ENCODE measurements around the gene MOGAT1. TPM values are rescaled to one million over a fixed set of nuclear protein-coding genes. Genes with fewer than 3 reads are reported as not detected.

Gene MOGAT1
- total and polyA plus RNA-seq, 2 experiments from 2014 or later, result not detected

DNA sequence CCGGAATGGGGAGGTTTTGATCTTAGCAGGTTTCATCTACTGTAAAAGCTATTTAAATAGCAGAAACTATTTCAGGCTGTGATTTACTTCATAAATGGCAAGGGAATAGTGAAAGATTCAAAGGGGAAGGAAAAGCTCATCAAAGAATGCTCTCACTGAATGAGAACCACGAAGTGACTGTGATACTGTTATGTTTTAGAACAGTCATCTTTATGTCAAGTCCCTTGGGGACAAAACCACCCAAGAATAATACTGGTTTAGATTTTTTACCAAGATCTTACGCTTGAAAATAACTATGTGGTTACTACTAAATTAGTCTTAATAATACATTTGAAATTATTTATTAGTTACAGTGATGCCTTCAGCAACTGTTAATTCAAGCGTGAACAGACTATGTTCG, 43.7 kb upstream of the MOGAT1 start:
- TF ChIP-seq EZH2 (IDR thresholded peaks at IDR 0.05; ENCODE audit: insufficient read depth, poor library complexity, severe bottlenecking), result no peak
- TF ChIP-seq EZH2phosphoT487 (IDR thresholded peaks at IDR 0.05; ENCODE audit: insufficient read depth, low read depth), result no peak
- Histone ChIP-seq H3K9me2 (ENCODE audit: insufficient read depth) (no peaks in the 10 kb centered on the region), H3K4me2 (ENCODE audit: unreplicated experiment) (no peak overlapping the region), H3K9ac (no peak overlapping the region), H3K79me2 (ENCODE audit: insufficient read depth) (no peaks in the 10 kb centered on the region), H3F3A (ENCODE audit: insufficient read depth) (no peaks in the 10 kb centered on the region), H2AFZ (no peak overlapping the region), H3K9me3 (ENCODE audit: low read depth) (no peaks in the 10 kb centered on the region), H3K27ac (no peak overlapping the region), H3K27me3 (replicated peaks; ENCODE audit: insufficient read depth) (no peaks in the 10 kb centered on the region), H4K20me1 (ENCODE audit: insufficient read depth) (no peaks in the 10 kb centered on the region), H3K4me1 (ENCODE audit: insufficient read depth) (no peaks in the 10 kb centered on the region), H3K36me3 (ENCODE audit: low read depth) (peaks cover 82% of the 10 kb centered on the region), H3K4me3 (no peak overlapping the region)
- 94% methylated on average over 5 of the region's 5 CpGs for WGBS, 2 experiments (ENCODE audit: low coverage in 1 of 2, low lambda C conversion rate in 2 of 2, missing lambda C conversion rate in 2 of 2)
- in situ Hi-C loops (cut with MboI), result no loop called here
- no peak for DNase-seq

- H3K4me2 ChIP-seq (ENCODE audit: unreplicated experiment), result no peak overlapping the region
- no peak for TF ChIP-seq EZH2phosphoT487 (IDR thresholded peaks at IDR 0.05; ENCODE audit: insufficient read depth, low read depth)
- no peak for TF ChIP-seq EZH2 (IDR thresholded peaks at IDR 0.05; ENCODE audit: insufficient read depth, poor library complexity, severe bottlenecking)
- no peaks in the 10 kb centered on the region for H3K4me1 ChIP-seq (ENCODE audit: insufficient read depth)
- H4K20me1 ChIP-seq (ENCODE audit: insufficient read depth), result no peaks in the 10 kb centered on the region
- in situ Hi-C loops (cut with MboI), result no loop called here
- no peaks in the 10 kb centered on the region for H3F3A ChIP-seq (ENCODE audit: insufficient read depth)
- H3K27ac ChIP-seq, result no peak overlapping the region
- DNase-seq, result no peak
- peaks cover 10% of the 10 kb centered on the region; the same call in 1 of the 2 replicates for H3K79me2 ChIP-seq (ENCODE audit: insufficient read depth)
- WGBS, 2 experiments (ENCODE audit: low coverage in 1 of 2, low lambda C conversion rate in 2 of 2, missing lambda C conversion rate in 2 of 2), result 100% methylated on average over 1 of the region's 1 CpG
- peaks cover 81% of the 10 kb centered on the region for H3K36me3 ChIP-seq (ENCODE audit: low read depth)
- H3K9ac ChIP-seq, result no peak overlapping the region
- H3K4me3 ChIP-seq, result no peak overlapping the region
- no peaks in the 10 kb centered on the region for H3K27me3 ChIP-seq (replicated peaks; ENCODE audit: insufficient read depth)
- H3K9me2 ChIP-seq (ENCODE audit: insufficient read depth), result no peaks in the 10 kb centered on the region
- H3K9me3 ChIP-seq (ENCODE audit: low read depth), result no peaks in the 10 kb centered on the region
- no peak overlapping the region for H2AFZ ChIP-seq
Observed at GRCh38 chr2:222635295-222635694, 36.2 kb upstream of the MOGAT1 start.

GRCh38 chr2:222637067-222637466, 34.4 kb upstream of the MOGAT1 start:
- H3K79me2 ChIP-seq (ENCODE audit: insufficient read depth), result peaks cover 10% of the 10 kb centered on the region; the same call in 1 of the 2 replicates
- H3K27ac ChIP-seq, result no peak overlapping the region
- peaks cover 63% of the 10 kb centered on the region for H3K36me3 ChIP-seq (ENCODE audit: low read depth)
- 95 to 100% methylated on average over 1 of the region's 1 CpG for WGBS, 2 experiments (ENCODE audit: low coverage in 1 of 2, low lambda C conversion rate in 2 of 2, missing lambda C conversion rate in 2 of 2)
- no peak overlapping the region for H2AFZ ChIP-seq
- no peaks in the 10 kb centered on the region for H3K27me3 ChIP-seq (replicated peaks; ENCODE audit: insufficient read depth)
- no peak overlapping the region for H3K9ac ChIP-seq
- in situ Hi-C loops (cut with MboI), result no loop called here
- no peaks in the 10 kb centered on the region for H3F3A ChIP-seq (ENCODE audit: insufficient read depth)
- DNase-seq, result no peak
- no peaks in the 10 kb centered on the region for H4K20me1 ChIP-seq (ENCODE audit: insufficient read depth)
- H3K4me1 ChIP-seq (ENCODE audit: insufficient read depth), result no peaks in the 10 kb centered on the region
- no peak overlapping the region for H3K4me3 ChIP-seq
- no peak for TF ChIP-seq EZH2phosphoT487 (IDR thresholded peaks at IDR 0.05; ENCODE audit: insufficient read depth, low read depth)
- TF ChIP-seq EZH2 (IDR thresholded peaks at IDR 0.05; ENCODE audit: insufficient read depth, poor library complexity, severe bottlenecking), result no peak
- no peaks in the 10 kb centered on the region for H3K9me2 ChIP-seq (ENCODE audit: insufficient read depth)
- no peak overlapping the region for H3K4me2 ChIP-seq (ENCODE audit: unreplicated experiment)
- H3K9me3 ChIP-seq (ENCODE audit: low read depth), result no peaks in the 10 kb centered on the region

- Histone ChIP-seq H3K79me2 (ENCODE audit: insufficient read depth) (peaks cover 26% of the 10 kb centered on the region), H3K27me3 (replicated peaks; ENCODE audit: insufficient read depth) (no peaks in the 10 kb centered on the region), H3K4me1 (ENCODE audit: insufficient read depth) (no peaks in the 10 kb centered on the region), H3K4me2 (ENCODE audit: unreplicated experiment) (no peak overlapping the region), H3K27ac (no peak overlapping the region), H3K4me3 (no peak overlapping the region), H4K20me1 (ENCODE audit: insufficient read depth) (no peaks in the 10 kb centered on the region), H2AFZ (no peak overlapping the region), H3K36me3 (ENCODE audit: low read depth) (peaks cover 43% of the 10 kb centered on the region), H3K9me2 (ENCODE audit: insufficient read depth) (no peaks in the 10 kb centered on the region), H3K9me3 (ENCODE audit: low read depth) (no peaks in the 10 kb centered on the region), H3K9ac (no peak overlapping the region), H3F3A (ENCODE audit: insufficient read depth) (no peaks in the 10 kb centered on the region)
- 87 to 93% methylated on average over 2 of the region's 2 CpGs for WGBS, 2 experiments (ENCODE audit: low coverage in 1 of 2, low lambda C conversion rate in 2 of 2, missing lambda C conversion rate in 2 of 2)
- no peak for DNase-seq
- TF ChIP-seq EZH2 (IDR thresholded peaks at IDR 0.05; ENCODE audit: insufficient read depth, poor library complexity, severe bottlenecking) (no peak), EZH2phosphoT487 (IDR thresholded peaks at IDR 0.05; ENCODE audit: insufficient read depth, low read depth) (no peak)
- in situ Hi-C loops (cut with MboI), result no loop called here
Observed at GRCh38 chr2:222641336-222641735, 30.1 kb upstream of the MOGAT1 start.

- Histone ChIP-seq H3K36me3 (ENCODE audit: low read depth) (peaks cover 34% of the 10 kb centered on the region), H4K20me1 (ENCODE audit: insufficient read depth) (no peaks in the 10 kb centered on the region), H3K9me3 (ENCODE audit: low read depth) (no peaks in the 10 kb centered on the region), H3K27ac (no peak overlapping the region), H3K79me2 (ENCODE audit: insufficient read depth) (peaks cover 31% of the 10 kb centered on the region), H3K4me3 (no peak overlapping the region), H3K4me2 (ENCODE audit: unreplicated experiment) (no peak overlapping the region), H3F3A (ENCODE audit: insufficient read depth) (no peaks in the 10 kb centered on the region), H3K9ac (no peak overlapping the region), H3K4me1 (ENCODE audit: insufficient read depth) (no peaks in the 10 kb centered on the region), H3K27me3 (replicated peaks; ENCODE audit: insufficient read depth) (no peaks in the 10 kb centered on the region), H2AFZ (no peak overlapping the region), H3K9me2 (ENCODE audit: insufficient read depth) (no peaks in the 10 kb centered on the region)
- 100% methylated on average over 1 of the region's 1 CpG for WGBS, 2 experiments (ENCODE audit: low coverage in 1 of 2, low lambda C conversion rate in 2 of 2, missing lambda C conversion rate in 2 of 2)
- TF ChIP-seq EZH2 (IDR thresholded peaks at IDR 0.05; ENCODE audit: insufficient read depth, poor library complexity, severe bottlenecking) (no peak), EZH2phosphoT487 (IDR thresholded peaks at IDR 0.05; ENCODE audit: insufficient read depth, low read depth) (no peak)
- no peak for DNase-seq
- in situ Hi-C loops (cut with MboI), result no loop called here
Observed at GRCh38 chr2:222643134-222643533, 28.3 kb upstream of the MOGAT1 start.
